MM.1S (cell line): ENCODE results near the gene DOP1A.

Source experiments
- CTCF ChIP-seq: fragments of 300-600 bp; sonication (generic); IDR thresholded peaks from 2 replicates; pipeline ENCODE4 v1.5.1; 2016; ENCODE audit warnings: antibody characterized with exemption, low read length, mixed read lengths
- EZH2 ChIP-seq: fragments of 300-600 bp; sonication (generic); optimal IDR thresholded peaks from 2 replicates; pipeline ENCODE3; 2017; ENCODE audit warnings: low read depth, mild to moderate bottlenecking, antibody characterized with exemption, low read length, mixed read lengths
- EZH2phosphoT487 ChIP-seq: fragments of 300-600 bp; sonication (generic); IDR thresholded peaks from 2 replicates; pipeline ENCODE4 v1.6.1; 2018; ENCODE audit warnings: antibody characterized with exemption, low read length

DNA sequence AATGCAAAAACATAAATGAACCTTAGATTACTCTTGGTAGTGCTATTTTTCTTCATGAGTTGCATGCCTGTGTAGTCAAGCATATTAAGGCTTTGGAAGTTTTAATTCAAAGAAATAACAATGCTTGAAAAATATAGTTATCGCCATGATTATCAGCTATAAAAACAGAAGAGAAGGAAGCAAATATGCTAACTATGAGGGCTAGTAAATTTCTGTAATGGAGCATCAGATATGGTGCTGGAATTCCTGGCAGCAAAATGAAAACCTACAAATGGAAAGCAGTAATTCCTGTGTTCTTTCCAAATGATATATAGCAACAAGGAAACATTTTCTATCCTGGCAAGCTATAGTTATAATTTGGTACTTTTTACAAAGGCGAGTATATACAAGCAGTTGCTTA, 29.7 kb downstream of the DOP1A start:
- TF ChIP-seq CTCF: no peak
- TF ChIP-seq EZH2: no peak
- no peak for TF ChIP-seq EZH2phosphoT487
